Upper lobe of right lung (tissue), 1 donor: ENCODE results near the gene TMEM129. TPM values are rescaled to one million over a fixed set of nuclear protein-coding genes. Genes with fewer than 3 reads are reported as not detected.
"Not testable (repeated sequence)": the region's sequence is repeated elsewhere in the genome, so short reads cannot be mapped to it uniquely, and the experiment has no call there.

ENCODE experiments used
- ATAC-seq: fragments of 200-7000 bp; cut with Tn5 transposase; one replicate; pipeline ENCODE4 v1.9.1; 2020; ENCODE audit warnings: mild to moderate bottlenecking, moderate library complexity
- DNase-seq: peaks from one replicate; pipeline ENCODE4 v3.0.0-alpha.2; 2020
- H3K27ac ChIP-seq: fragments of 200-600 bp; one replicate; pipeline ENCODE4 v1.8.0; 2022
- H3K27me3 ChIP-seq: fragments of 200-600 bp; one replicate; pipeline ENCODE4 v1.8.0; 2022; ENCODE audit warnings: mild to moderate bottlenecking
- H3K36me3 ChIP-seq: fragments of 200-600 bp; one replicate; pipeline ENCODE4 v1.8.0; 2022
- H3K4me1 ChIP-seq: fragments of 200-600 bp; one replicate; pipeline ENCODE4 v1.8.0; 2022
- H3K4me3 ChIP-seq: fragments of 200-600 bp; one replicate; pipeline ENCODE4 v1.8.0; 2022; ENCODE audit warnings: mild to moderate bottlenecking
- H3K9me3 ChIP-seq: fragments of 200-600 bp; one replicate; pipeline ENCODE4 v1.8.0; 2022
- intact Hi-C: fragments of 100-400 bp; cut with DNase I; formaldehyde crosslinking; loops from one replicate; pipeline ENCODE4 v1.11.0; 2022
- total RNA-seq: library from RNA; stranded (reverse); fragmentation: NEBNext Ultra II Directional; extraction: Animal tissue kit (Norgen Biotek cat#: 25700); gene quantifications from one replicate; pipeline ENCODE4 v1.2.1, GENCODE V29; 2021
- TF ChIP-seq, protein P1 (sequence below): fragments of 200-600 bp; IDR thresholded peaks from one replicate; pipeline ENCODE4 v1.8.0; 2022; ENCODE audit warnings: antibody characterized with exemption
- donor health status: DM: no; HTN: yes; CAD: no; lungs with severe emphysema.

The TMEM129 gene
- total RNA-seq, 1 donor from 2014 or later = 33.2 TPM

GRCh38 chr4:1676605-1677525, 44.3 kb downstream of the TMEM129 start:
- intact Hi-C loops = no loop called here
- Histone ChIP-seq H3K9me3 (no peaks in the 10 kb centered on the region), H3K4me1 (no peaks in the 10 kb centered on the region), H3K36me3 (no peaks in the 10 kb centered on the region), H3K4me3 (no peak overlapping the region), H3K27me3 (no peaks in the 10 kb centered on the region), H3K27ac (no peak overlapping the region)
- no peak for DNase-seq
- TF ChIP-seq, protein P1, sequence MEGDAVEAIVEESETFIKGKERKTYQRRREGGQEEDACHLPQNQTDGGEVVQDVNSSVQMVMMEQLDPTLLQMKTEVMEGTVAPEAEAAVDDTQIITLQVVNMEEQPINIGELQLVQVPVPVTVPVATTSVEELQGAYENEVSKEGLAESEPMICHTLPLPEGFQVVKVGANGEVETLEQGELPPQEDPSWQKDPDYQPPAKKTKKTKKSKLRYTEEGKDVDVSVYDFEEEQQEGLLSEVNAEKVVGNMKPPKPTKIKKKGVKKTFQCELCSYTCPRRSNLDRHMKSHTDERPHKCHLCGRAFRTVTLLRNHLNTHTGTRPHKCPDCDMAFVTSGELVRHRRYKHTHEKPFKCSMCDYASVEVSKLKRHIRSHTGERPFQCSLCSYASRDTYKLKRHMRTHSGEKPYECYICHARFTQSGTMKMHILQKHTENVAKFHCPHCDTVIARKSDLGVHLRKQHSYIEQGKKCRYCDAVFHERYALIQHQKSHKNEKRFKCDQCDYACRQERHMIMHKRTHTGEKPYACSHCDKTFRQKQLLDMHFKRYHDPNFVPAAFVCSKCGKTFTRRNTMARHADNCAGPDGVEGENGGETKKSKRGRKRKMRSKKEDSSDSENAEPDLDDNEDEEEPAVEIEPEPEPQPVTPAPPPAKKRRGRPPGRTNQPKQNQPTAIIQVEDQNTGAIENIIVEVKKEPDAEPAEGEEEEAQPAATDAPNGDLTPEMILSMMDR = no peak
- ATAC-seq = no peak

- Histone ChIP-seq H3K4me3 (no peak overlapping the region), H3K4me1 (no peaks in the 10 kb centered on the region), H3K27ac (no peak overlapping the region), H3K27me3 (no peaks in the 10 kb centered on the region), H3K9me3 (no peaks in the 10 kb centered on the region), H3K36me3 (no peaks in the 10 kb centered on the region)
- ATAC-seq = no peak
- no peak for DNase-seq
- TF ChIP-seq, protein P1 = no peak
- intact Hi-C loops = no loop called here
Observed at GRCh38 chr4:1675802-1676137, 45.4 kb downstream of the TMEM129 start.

DNA sequence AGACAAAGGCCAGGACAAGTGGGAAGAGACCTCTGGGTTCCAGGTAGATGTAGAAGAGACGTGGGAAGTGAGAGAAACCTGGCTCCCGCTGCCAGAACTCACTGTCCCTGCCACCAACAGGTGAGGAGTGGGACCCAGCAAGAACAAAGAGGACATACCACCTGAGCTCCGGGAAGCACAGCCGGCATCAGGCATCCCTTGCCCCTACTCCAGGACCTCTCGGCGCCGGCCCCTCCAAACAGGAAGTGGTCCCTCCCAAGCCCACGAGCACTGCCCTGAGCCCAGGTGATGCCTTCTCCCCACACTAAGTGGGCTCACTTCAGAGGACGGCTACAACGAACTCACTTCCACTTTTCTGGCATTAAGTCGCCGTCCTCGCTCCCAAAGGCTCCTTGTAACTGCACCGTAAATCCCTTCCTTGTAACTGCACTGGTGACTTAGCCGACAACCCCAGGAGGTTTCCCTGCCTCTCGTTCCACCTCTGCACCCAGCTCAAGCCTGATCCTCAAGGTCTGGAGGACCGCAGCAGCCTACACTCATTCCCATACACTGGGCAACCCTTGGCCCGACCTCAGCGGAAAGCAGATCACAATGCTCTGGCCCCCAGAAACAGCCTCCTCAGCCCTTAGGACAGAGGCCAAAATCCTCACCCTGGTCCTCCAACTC, 45.9 kb downstream of the TMEM129 start:
- Histone ChIP-seq H3K36me3 (no peaks in the 10 kb centered on the region), H3K27me3 (no peaks in the 10 kb centered on the region), H3K9me3 (no peaks in the 10 kb centered on the region), H3K27ac (no peak overlapping the region), H3K4me1 (no peaks in the 10 kb centered on the region), H3K4me3 (no peak overlapping the region)
- intact Hi-C loops = no loop called here
- DNase-seq (no peak), ATAC-seq (peak; percentile 16)
- TF ChIP-seq, protein P1 = no peak

DNA sequence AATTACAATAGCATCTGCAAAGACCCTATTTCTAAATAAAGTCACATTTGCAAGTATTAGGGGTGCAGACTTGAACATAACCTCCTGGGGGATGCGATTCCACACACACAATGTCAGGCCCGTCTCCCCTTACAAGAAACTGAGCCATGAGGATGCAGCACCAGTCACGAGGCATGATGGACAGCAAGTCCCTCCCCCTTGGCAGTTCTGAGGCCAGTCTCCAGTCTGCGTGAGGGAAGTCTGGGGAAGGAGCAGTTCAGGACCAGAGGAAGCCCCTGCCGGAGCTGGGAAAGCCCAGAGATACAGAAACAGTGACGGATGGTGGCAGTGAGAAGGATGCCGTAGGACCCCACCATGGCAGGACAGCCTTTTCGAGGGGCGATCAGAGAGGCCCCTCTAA, 46.4 kb downstream of the TMEM129 start:
- ATAC-seq (no peak), DNase-seq (no peak)
- Histone ChIP-seq H3K4me3 (no peak overlapping the region), H3K27ac (no peak overlapping the region), H3K27me3 (no peaks in the 10 kb centered on the region), H3K36me3 (no peaks in the 10 kb centered on the region), H3K4me1 (no peaks in the 10 kb centered on the region), H3K9me3 (no peaks in the 10 kb centered on the region)
- TF ChIP-seq, protein P1 = no peak
- intact Hi-C loops = no loop called here

- ATAC-seq (no peak), DNase-seq (no peak)
- intact Hi-C loops = no loop called here
- TF ChIP-seq, protein P1 = no peak
- no peaks in the 10 kb centered on the region for H3K4me1 ChIP-seq
- H3K27ac ChIP-seq = no peak overlapping the region
- H3K27me3 ChIP-seq = no peaks in the 10 kb centered on the region
- no peaks in the 10 kb centered on the region for H3K9me3 ChIP-seq
- H3K4me3 ChIP-seq = no peak overlapping the region
- H3K36me3 ChIP-seq = no peaks in the 10 kb centered on the region
Observed at GRCh38 chr4:1673671-1674070, 47.5 kb downstream of the TMEM129 start.

GRCh38 chr4:1671011-1671410, 50.1 kb downstream of the TMEM129 start:
- H3K36me3 ChIP-seq, ATAC-seq, H3K4me1 ChIP-seq, DNase-seq, H3K9me3 ChIP-seq, H3K27ac ChIP-seq, intact Hi-C loops, H3K4me3 ChIP-seq, H3K27me3 ChIP-seq: not testable (repeated sequence)
